Activated naive CD4-positive, alpha-beta T cell treated with Interleukin-2 at 50 U/mL for 16 hours (primary cell): ENCODE measurements around the gene IL12B.
"Not testable (repeated sequence)": the region's sequence is repeated elsewhere in the genome, so short reads cannot be mapped to it uniquely, and the experiment has no call there.

Experiments
- DNase-seq: peaks from one replicate; pipeline ENCODE4 v3.0.0-alpha.2; 2020

IL12B gene

DNA sequence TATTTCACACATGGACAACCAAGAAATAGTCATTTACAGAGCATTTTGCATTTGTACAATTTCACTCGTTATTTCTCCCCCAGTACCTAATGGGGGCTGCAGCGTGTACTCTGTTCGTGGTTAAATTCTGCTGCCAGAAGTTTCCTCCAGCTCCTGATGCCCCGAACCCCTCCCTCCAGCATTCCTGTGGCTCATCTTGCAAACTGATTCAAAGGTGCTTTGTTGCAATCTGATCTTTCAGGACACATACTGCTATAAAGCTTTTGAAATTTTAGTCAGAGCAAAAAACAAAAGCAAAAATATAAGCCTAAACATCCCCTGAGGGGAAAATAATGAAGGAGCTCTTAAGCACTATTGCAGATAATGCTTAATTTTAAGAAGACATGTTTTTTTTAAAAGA is 39.5 kb downstream of the IL12B start:
- DNase-seq: no peak

DNA sequence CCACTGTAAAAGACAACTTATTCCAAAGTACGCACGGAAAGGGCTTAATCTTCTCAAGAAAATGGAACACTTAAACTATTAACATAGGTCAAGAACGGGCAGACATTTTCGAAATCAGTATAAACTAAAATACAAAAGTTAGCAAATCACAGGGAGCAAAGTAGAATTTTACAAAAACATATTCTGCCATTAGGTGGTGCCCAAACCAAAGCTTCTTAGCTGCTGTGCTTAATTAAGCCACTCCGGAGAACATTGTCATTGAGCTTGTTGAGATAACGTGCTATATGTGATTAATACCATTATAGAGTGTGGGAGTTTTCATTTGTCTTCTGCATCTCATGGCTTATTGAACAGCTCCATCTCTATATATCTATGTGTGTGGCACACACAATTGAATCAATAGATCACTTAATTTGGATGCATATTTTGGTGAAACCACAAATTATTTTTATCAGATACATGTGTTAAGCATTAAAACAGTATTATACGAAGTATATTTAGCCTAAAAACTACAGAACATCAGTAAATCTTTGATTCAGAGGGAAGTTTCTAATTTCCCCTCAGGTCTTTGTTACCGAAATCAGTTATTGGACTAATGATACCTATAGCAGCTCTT is 43.8 kb downstream of the IL12B start:
- DNase-seq: no peak

DNA sequence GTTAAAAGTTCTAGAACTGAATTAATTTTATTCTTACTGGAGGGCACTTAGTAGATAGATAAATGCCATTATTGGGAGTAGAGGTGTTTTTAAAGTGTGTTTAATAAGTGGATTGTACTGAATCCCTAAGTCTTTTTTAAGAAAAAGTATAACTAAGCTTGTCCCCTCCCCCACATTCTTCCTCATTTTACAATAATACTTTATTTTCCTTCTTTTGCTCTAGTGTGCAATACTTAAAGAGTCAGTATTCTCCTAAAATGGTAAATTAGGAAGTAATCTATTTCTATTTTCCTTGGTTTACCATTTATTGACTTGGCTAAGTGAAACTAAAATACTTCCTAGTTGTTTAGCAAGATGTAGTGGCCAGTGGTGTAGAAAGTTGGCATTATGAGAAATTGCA is 55.6 kb downstream of the IL12B start:
- no peak for DNase-seq

DNA sequence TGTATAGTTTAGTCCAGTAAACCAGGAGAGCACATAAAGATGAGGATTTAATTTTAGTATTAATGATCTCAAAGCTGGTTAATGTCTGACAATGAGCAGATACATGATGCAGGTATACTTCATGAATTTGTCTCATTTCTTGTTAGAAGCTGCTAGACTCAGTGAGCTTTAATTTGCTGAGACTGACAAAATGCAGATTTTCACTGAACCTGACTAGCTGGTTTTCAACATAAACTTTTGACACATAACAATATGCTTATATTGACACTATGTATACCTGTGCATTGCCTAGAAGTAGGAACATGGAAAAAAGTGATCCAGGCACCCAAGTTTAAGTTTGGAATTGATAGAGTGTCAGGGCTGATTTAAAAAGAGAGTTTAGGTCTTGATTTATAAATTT is 56.4 kb downstream of the IL12B start:
- DNase-seq: no peak

DNA sequence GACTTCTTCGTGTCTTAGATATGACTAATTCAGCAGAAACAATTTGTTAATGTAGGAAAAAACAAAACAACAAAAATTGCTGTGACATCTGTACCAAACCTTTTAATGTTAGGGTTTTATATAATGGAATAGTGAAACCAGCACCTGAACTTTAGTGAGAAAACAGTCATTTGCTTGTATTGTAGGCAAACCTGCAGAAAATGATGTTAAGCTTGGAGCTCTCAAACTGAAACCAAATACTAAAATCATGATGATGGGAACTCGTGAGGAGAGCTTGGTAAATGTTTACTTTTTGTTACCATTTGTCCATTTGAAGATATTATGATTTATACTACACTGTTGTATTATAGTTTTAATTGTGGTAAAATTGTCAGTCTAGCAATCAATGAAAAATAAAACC is 60.6 kb downstream of the IL12B start:
- no peak for DNase-seq

DNA sequence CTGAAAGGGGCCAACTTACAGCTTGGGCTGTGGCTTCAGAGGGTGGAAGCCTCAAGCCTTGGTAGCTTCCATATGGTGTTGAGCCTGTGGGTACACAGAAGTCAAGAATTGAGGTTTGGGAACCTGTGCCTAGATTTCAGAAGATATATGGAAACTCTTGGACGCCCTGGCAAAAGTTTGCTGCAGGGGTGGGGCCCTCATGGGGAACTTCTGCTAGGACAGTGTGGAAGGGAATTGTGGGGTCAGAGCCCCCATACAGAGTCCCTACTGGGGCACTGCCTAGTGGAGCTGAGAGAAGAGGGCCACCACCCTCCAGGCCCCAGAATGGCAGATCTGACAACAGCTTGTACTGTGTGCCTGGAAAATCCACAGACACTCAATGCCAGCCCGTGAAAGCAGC is 63.5 kb downstream of the IL12B start:
- DNase-seq: not testable (repeated sequence)
